DOHH2 (cell line): Measurements from ENCODE around the gene PMM2.

Experiments used
- H3F3A ChIP-seq: fragments of 200-600 bp; sonication (generic), shearing (Covaris generic); 2 replicates; pipeline ENCODE4 v1.6.0; 2016; ENCODE audit warnings: antibody characterized with exemption, mild to moderate bottlenecking; ENCODE audit not compliant: control insufficient read depth, insufficient read depth
- H3K27ac ChIP-seq: fragments of 200-600 bp; sonication (generic); 2 replicates; pipeline ENCODE4 v1.5.1; 2014; ENCODE audit warnings: low read depth, mild to moderate bottlenecking, low read length, moderate library complexity
- H3K27me3 ChIP-seq: fragments of 200-600 bp; sonication (generic); 2 replicates; pipeline ENCODE4 v1.6.1; 2014; ENCODE audit warnings: mild to moderate bottlenecking, low read length, mixed read lengths; ENCODE audit not compliant: control insufficient read depth
- H3K36me3 ChIP-seq: fragments of 200-600 bp; sonication (generic); 2 replicates; pipeline ENCODE4 v1.6.1; 2014; ENCODE audit warnings: mild to moderate bottlenecking, low read length, moderate library complexity, mixed read lengths; ENCODE audit not compliant: control insufficient read depth
- H3K4me1 ChIP-seq: fragments of 200-600 bp; sonication (generic); 2 replicates; pipeline ENCODE4 v1.6.1; 2014; ENCODE audit warnings: mild to moderate bottlenecking, low read length, mixed read lengths; ENCODE audit not compliant: control insufficient read depth
- H3K4me2 ChIP-seq: fragments of 200-600 bp; sonication (generic); 2 replicates; pipeline ENCODE4 v1.6.0; 2014; ENCODE audit warnings: mild to moderate bottlenecking, low read length, moderate library complexity
- H3K4me3 ChIP-seq: fragments of 200-600 bp; sonication (generic); 2 replicates; pipeline ENCODE4 v1.5.1; 2014; ENCODE audit warnings: mild to moderate bottlenecking, low read length, mixed read lengths
- H3K79me2 ChIP-seq: fragments of 200-600 bp; sonication (generic); 2 replicates; pipeline ENCODE4 v1.6.1; 2014; ENCODE audit warnings: mild to moderate bottlenecking, low read length, mixed read lengths; ENCODE audit not compliant: control insufficient read depth
- H3K9me2 ChIP-seq: fragments of 200-600 bp; sonication (generic); replicated peaks from 2 replicates; pipeline ENCODE4 v1.6.1; 2014; ENCODE audit warnings: mild to moderate bottlenecking, low read length, mixed read lengths; ENCODE audit not compliant: control insufficient read depth
- H3K9me3 ChIP-seq: fragments of 200-600 bp; sonication (generic); 2 replicates; pipeline ENCODE4 v1.6.1; 2014; ENCODE audit warnings: antibody characterized with exemption, low read length, mixed read lengths; ENCODE audit not compliant: control insufficient read depth, insufficient read depth
- H4K20me1 ChIP-seq: fragments of 200-600 bp; sonication (generic); 2 replicates; pipeline ENCODE4 v1.6.0; 2014; ENCODE audit warnings: low read depth, mild to moderate bottlenecking, antibody characterized with exemption, low read length, moderate library complexity; ENCODE audit not compliant: control insufficient read depth, insufficient read depth
- CTCF ChIP-seq: fragments of 200-600 bp; sonication (generic); IDR thresholded peaks from one replicate; pipeline ENCODE4 v1.5.1; 2014; ENCODE audit warnings: antibody characterized with exemption, mild to moderate bottlenecking, low read depth, low read length; ENCODE audit not compliant: poor library complexity, severe bottlenecking
- EZH2phosphoT487 ChIP-seq: fragments of 200-600 bp; sonication (generic); IDR thresholded peaks from 2 replicates; pipeline ENCODE4 v1.6.1; 2017; ENCODE audit warnings: borderline replicate concordance, mild to moderate bottlenecking, antibody characterized with exemption, low read length, moderate library complexity, mixed read lengths

The PMM2 gene

GRCh38 chr16:8808009-8808408 lies 10.4 kb downstream of the PMM2 start:
- H4K20me1 ChIP-seq, result peaks cover 3% of the 10 kb centered on the region; the same call in 1 of the 2 replicates
- no peak overlapping the region for H3K27ac ChIP-seq
- no peak overlapping the region for H3K4me2 ChIP-seq
- no peaks in the 10 kb centered on the region for H3K9me2 ChIP-seq
- TF ChIP-seq EZH2phosphoT487 (no peak), CTCF (no peak)
- H3K4me1 ChIP-seq, result no peaks in the 10 kb centered on the region
- no peak overlapping the region for H3K4me3 ChIP-seq
- peaks cover 90% of the 10 kb centered on the region for H3K36me3 ChIP-seq
- no peaks in the 10 kb centered on the region for H3K9me3 ChIP-seq
- 0 out of 2 replicates have a peak, but pooled peaks cover 2% of the 10 kb centered on the region for H3F3A ChIP-seq
- H3K27me3 ChIP-seq, result no peaks in the 10 kb centered on the region
- H3K79me2 ChIP-seq, result peaks cover 45% of the 10 kb centered on the region

- no peak for TF ChIP-seq EZH2phosphoT487
- Histone ChIP-seq H3K79me2 (peaks cover 39% of the 10 kb centered on the region), H3K36me3 (peaks cover 93% of the 10 kb centered on the region), H3K4me1 (no peaks in the 10 kb centered on the region), H3K4me3 (no peak overlapping the region), H3K9me3 (no peaks in the 10 kb centered on the region), H3K27me3 (no peaks in the 10 kb centered on the region), H4K20me1 (peaks cover 3% of the 10 kb centered on the region; the same call in 1 of the 2 replicates), H3K4me2 (no peak overlapping the region), H3F3A (0 out of 2 replicates have a peak, but pooled peaks cover 2% of the 10 kb centered on the region), H3K9me2 (no peaks in the 10 kb centered on the region), H3K27ac (no peak overlapping the region)
Measured at GRCh38 chr16:8808613-8809353, 11.1 kb downstream of the PMM2 start.

GRCh38 chr16:8812162-8812843 lies 14.7 kb downstream of the PMM2 start:
- 0 out of 2 replicates have a peak, but pooled peaks cover 6% of the 10 kb centered on the region for H3F3A ChIP-seq
- peaks cover 96% of the 10 kb centered on the region for H3K36me3 ChIP-seq
- H3K27me3 ChIP-seq, result no peaks in the 10 kb centered on the region
- TF ChIP-seq CTCF, result no peak
- TF ChIP-seq EZH2phosphoT487, result no peak
- H3K79me2 ChIP-seq, result peaks cover 29% of the 10 kb centered on the region
- no peaks in the 10 kb centered on the region for H3K9me3 ChIP-seq
- no peaks in the 10 kb centered on the region for H3K9me2 ChIP-seq
- no peak overlapping the region for H3K4me2 ChIP-seq
- no peak overlapping the region for H3K4me3 ChIP-seq
- H4K20me1 ChIP-seq, result peaks cover 6% of the 10 kb centered on the region; the same call in 1 of the 2 replicates
- no peak overlapping the region for H3K27ac ChIP-seq
- peaks cover 30% of the 10 kb centered on the region for H3K4me1 ChIP-seq
